ENCODE results near the gene TUBGCP6.
"Not testable (repeated sequence)": the region's sequence is repeated elsewhere in the genome, so short reads cannot be mapped to it uniquely, and the experiment has no call there.

TUBGCP6 gene

DNA sequence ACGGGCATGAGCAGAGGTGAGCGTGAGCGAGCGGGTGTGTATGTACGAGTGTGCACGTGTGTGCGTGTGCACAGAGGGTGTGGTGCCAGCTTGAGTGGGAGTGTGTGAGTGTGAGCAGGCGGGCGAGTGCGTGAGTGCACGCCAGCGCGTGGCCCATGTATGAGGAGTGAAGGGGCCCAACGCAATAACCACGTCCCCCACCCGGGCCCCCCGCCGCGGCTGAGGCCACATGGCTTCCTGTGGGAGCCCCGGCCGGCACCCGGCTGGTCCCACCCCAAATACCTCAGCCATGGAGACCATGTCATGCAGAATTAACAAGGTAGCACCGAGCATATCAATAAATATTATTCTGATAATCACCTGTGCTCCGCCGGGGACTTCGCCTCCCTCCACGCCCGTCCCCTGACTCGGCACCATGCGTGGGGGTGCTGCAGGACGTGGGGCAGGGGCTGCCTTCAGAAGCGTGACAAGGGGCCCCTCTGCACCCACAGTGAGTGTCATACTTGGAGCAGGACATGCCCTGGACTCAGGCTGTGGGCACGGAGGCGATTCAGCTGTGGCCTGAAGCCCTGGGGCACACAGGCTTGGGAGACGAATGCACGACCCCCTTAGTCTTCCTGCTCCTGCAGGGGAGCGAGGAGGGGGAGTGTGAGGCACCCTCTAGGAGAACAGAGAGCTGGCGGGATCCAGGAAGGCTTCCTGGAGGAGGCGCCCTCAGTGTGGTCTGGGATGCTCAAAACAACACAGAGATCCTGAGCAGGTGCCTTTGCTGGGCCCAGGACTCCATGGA lies 64.7 kb downstream of the TUBGCP6 start:
- no peak for DNase-seq

DNA sequence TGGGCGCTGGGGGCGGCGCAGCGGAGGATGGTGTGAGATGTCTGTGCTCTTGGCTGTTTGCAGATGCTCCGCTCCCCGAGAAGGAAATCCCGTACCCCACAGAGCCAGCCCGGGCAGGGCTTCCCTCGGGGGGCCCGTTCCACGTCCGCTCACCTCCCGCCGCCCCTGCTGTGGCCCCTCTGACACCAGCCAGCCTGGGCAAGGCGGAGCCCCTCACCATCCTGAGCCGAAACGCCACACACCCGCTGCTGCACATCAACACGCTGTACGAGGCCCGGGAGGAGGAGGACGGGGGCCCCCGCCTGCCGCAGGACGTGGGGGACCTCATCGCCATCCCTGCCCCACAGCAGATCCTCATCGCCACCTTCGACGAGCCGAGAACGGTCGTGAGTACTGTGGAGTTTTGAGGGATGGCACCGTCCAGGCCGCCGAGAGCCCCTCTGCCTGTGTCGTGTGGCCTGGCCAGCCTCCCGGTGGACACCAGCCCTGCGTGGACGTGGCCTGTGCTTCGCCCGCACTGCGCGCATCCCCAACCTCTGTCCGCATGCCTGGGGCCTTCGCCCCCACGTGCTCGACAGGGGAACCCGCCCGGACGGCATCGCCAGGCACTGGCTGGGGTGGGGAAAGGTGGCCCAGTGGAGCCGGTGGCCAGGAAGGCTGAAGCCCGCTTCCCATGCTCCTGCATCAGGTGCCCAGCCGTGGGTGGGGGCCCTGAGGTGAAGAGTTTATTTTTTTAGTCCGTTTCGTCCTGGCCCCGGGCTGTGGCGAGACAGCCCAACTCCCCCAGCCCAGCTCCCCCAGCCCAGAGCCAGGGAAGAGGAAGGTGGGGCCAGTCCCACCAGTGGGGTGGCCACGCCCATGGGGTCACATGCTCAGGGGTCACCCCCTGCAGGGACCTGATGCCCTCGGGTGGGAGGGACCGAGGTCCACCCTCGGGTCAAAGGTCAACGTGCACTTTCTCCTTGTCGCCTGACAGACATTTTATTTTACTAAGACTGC lies 65.7 kb downstream of the TUBGCP6 start:
- DNase-seq: no peak

DNA sequence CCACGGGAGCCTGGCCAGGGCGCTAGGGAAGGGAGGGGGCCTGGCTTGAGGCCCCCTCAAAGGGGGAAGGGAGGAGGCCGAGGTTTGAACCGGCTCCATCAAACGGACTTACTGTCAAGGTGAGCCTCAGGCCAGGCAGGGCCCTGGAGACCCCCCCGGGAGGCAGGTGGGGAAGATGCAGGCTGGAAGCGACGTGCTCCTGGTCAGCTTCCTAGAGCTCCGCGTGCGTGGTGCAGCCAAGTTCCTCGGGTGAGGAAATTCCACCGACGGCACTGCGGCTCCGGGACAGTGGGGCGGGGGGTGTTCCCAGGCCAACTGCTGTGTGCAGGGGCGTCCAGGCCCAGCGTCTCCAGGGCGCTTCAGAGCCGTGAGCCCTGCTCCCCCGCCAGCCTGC lies 66.4 kb downstream of the TUBGCP6 start:
- no peak for DNase-seq

DNA sequence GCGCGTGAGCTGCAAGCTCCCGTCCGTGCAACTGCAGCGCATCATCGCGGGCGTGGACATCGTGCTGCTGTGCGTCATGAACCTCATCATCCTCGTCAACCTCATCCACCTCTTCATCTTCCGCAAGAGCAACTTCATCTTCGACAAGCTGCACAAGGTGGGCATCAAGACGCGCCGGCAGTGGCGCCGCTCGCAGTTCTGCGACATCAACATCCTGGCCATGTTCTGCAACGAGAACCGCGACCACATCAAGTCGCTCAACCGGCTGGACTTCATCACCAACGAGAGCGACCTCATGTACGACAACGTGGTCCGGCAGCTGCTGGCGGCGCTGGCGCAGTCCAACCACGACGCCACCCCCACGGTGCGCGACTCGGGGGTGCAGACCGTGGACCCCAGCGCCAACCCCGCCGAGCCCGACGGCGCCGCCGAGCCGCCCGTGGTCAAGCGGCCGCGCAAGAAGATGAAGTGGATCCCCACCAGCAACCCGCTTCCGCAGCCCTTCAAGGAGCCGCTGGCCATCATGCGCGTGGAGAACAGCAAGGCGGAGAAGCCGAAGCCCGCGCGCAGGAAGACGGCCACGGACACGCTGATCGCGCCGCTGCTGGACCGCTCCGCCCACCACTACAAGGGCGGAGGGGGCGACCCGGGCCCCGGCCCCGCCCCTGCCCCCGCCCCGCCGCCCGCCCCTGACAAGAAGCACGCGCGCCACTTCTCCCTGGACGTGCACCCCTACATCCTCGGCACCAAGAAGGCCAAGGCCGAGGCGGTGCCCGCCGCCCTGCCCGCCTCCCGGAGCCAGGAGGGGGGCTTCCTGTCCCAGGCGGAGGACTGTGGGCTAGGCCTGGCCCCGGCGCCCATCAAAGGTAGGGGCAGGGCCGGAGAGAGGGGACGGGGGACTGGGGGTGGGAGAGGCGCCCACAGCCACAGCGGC lies 67.0 kb downstream of the TUBGCP6 start:
- DNase-seq: no peak

DNA sequence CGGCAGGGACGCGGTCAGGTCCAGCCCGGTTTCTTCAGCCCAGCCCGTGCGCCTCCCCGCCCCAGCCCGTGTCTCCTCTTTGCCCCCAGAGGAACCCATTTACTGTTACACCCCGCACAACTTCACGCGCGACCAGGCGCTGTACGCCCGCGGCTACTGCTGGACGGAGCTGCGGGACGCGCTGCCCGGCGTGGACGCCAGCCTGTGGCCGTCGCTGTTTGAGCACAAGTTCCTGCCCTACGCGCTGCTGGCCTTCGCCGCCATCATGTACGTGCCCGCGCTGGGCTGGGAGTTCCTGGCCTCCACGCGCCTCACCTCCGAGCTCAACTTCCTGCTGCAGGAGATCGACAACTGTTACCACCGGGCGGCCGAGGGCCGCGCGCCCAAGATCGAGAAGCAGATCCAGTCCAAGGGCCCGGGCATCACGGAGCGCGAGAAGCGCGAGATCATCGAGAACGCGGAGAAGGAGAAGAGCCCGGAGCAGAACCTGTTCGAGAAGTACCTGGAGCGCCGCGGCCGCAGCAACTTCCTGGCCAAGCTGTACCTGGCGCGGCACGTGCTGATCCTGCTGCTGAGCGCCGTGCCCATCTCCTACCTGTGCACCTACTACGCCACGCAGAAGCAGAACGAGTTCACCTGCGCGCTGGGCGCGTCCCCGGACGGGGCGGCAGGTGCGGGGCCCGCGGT lies 67.8 kb downstream of the TUBGCP6 start:
- no peak for DNase-seq

DNA sequence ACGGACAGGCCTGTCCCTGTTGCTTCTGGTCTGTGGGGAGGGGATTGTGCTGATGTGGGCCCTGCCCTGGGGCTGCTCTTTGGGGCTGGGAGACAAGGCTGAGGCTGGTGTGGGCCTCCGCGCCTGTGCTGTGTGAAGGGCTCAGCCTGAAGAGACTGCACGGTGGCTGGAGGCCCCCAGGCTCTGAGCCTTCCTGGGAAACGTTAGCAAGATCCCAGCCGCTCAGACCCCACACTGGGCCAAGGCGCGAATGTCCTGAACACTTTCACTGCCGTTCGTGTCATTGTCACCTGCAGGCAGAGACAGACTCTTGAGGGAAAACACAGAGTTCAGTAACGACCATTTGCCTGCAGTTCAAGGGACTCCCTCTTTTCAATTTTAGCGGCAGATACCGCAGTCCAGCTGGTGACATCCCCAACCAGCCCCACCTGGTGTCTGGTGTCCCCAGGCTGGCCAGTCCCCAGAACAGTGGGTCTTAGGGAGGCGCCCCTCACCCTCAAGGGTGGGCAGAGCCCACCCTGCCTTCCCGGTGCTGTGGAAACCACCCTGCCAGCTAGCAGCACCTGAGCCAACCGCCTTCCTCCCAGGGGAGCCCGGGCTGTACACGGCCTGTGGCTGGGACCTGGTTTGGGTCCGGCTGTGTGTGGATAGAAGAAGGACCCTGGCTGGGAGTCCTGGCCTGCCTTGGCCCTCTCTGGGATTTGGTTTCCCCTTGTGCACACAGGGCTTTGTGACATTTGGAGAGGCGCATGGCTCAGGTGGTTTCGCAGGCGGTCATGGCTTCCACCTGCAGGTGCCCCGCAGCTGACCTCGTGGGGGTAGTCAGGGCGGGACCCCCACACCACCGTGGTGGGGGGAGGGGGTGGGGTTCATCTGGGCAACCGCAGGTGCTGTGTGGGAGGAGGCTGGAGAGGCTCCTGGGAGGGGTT lies 68.6 kb downstream of the TUBGCP6 start:
- no peak for DNase-seq

DNA sequence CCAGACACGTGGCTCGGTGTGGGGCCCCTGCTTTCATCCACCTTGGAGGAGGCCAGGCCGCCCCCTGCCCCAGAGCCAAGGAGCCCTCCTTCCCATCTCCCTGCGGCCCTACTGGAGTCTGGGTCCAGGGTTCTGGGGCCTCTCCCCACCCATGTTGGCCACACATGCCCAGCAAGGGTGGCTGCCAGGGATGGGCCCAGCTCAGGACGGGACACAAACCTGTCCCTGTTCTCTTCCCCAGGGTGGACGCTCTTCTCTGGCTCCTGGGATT lies 69.7 kb downstream of the TUBGCP6 start:
- DNase-seq: no peak

DNA sequence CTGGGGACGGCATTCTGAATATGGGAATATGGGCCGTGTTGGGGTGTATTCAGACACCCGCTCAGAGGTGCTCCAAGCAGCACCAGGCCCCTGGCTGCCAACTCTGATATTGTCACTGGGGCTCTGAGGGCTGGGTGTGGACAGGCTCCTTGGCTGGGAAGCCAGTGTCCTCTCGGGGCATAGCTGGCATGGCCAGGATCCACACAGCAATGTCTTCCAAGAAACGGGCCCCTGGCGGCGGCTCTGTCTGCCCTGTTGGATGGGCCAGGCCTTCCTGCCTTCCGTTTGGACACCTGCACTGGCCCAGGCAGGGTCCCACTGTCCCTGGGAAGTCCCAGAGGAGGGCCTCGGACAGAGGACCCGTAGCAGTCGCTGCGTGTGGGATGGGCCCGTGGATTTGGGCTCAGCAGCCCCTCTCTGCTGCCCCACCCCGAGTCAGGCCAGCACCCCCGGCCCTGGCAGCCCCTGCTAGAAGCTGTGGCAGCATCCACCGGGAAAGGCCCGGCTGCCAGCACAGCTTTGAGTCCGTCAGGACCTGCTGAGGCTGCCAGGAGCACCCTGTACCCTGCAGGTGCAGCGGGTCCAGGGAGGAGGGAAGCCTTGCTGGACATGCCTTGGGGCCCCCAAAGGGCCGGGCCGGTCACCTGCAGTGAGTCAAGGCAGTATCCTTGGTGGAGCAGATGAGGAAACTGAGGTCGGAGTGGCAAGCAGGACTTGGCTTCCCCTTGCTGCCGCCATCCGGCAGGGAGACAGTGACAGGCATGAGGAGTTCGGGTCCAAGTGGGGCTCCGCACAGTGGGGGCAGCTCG lies 70.2 kb downstream of the TUBGCP6 start:
- DNase-seq: no peak

DNA sequence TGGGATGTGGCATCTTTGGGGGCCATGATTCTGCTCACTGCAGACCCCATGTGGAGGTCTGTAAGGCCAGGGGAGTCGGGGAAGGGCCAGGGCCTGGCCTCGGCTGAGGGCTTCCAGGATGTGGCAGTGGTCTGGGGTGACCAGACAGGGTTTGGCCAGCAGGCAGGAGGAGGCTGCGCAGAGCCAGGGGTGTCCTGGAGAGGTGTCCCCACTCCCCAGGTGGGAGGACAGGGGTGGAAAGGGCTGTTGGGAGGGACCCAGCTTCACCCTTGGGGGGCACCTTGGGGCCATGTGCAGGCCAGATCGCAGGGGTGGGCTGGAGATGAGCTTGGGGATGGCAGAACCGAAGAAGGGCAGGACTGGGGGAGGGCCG lies 70.9 kb downstream of the TUBGCP6 start:
- DNase-seq: no peak

DNA sequence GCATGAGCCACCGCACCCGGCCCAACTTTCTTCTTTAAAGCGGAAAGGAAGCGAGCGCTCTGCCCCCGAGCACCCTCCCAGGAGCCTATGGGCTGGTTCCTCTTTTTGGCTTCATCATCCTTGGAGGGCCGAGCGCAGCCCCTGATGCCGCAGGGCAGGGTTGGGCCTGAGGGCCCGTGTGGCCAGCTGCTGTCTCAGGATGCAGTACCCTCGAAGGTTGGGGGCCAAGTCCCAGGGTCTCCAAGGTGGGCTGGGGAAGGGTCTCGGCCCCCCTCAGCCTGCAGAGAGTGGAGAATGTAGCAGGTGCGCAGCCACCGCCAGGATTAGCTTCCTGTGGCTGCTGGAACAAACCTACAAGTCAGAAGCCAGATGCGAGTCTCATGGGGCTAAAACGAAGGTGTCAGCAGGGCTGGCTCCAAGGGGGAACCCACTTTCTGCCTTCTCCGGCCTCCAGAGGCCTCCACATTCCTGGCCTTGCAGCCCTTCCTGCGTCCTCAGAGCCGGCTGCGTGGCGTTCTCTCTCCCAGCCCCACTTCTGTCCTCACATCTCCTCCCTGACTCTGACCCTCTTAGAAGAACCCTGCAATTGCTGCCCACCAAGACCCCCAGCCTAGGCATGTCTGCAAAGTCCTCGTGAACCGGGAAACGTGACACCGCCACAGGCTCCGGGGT lies 71.4 kb downstream of the TUBGCP6 start:
- no peak for DNase-seq

DNA sequence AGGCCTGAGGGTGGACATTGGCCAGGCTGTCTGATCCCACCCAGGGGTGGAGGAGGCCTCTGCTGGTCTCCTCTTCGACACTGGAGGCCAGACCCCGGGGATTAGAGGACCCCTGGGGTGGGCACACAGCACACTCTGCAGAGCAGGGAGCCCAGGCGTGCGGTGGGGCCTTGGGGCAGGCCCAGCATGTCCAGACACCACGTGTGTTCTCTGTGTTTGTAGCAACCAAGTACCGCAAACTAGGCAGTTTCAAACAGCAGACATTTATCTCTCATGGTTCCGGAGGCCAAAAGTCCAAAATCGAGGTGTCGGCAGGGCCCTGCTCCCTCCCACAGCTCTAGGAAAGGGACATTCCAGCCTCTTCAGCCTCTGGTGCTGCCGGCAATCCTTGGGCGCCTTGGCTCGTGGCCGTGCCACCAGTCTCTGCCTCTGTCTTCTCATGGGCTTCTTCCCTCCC lies 72.8 kb downstream of the TUBGCP6 start:
- DNase-seq: no peak

DNA sequence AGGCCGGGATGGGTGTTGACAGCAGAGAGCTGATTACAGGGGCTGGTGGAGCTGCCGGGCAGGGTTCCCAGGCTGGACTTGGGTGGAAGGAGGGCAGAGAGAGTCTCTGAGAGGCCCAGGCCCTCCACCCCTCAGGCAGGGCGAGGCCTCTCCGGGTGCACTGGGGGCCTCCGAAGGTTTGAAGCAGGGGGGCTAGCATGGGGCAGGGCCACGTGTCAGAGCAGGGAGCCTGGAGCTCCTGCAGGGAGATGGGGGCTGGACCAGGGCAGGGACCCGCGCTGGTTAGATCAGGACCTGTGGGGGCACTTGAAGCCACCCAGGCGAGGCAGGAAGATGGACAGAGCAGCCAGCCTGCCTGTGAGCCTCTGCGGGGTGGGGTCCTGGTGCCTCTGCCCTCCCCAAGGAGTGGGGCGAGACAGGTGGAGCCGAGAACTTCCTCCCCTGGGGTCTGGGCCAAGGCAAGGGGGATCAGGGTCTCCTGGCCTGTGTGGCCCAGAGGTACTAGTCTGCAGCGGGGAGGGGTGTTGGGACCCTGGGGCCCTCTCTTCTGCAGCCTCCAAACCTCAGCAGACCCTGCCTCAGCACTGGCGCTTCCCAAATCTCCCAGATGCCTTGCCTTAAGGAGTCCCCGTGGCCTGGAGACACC lies 73.4 kb downstream of the TUBGCP6 start:
- DNase-seq: no peak

DNA sequence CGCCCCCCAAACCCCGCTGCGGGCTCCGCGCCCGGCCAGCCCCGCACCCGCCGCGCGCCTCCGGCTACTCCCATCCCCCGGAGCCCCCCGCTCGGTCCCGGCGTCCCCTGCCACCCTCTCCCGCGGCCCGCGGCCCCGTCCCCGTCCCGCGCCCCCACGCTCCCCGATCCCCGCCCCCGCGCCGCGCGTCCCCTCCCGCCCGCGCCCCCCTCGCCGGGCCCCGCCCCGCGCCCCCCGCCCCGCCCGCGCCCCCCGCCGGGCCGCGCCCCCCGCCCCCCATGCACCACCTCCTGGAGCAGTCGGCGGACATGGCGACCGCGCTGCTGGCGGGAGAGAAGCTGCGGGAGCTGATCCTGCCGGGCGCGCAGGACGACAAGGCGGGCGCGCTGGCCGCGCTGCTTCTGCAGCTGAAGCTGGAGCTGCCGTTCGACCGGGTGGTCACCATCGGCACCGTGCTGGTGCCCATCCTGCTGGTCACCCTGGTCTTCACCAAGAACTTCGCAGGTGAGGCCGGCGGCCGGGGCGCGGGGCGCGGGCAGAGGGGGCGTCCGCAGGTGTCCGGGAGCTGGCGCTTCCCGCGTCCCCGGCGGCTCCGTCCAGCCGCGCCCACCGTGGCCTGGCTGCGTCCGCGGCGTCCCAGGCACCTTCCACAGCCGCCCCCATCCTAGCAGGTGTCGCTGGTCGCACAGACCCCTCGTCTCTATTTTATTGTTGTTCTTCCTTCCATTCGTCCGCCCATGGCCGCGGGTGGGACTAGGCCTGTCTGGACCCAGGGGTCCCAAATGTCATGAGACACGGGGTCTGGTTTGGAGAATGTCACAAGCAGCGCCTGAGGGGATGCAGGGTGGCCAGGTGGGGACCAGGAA lies 74.1 kb downstream of the TUBGCP6 start, which contains the start of gene PANX2:
PANX2 (plus strand) TSS at position 279 of the 866 bp plus-strand sequence; CDS start at position 279, 0 bp downstream.
- no peak for DNase-seq

DNA sequence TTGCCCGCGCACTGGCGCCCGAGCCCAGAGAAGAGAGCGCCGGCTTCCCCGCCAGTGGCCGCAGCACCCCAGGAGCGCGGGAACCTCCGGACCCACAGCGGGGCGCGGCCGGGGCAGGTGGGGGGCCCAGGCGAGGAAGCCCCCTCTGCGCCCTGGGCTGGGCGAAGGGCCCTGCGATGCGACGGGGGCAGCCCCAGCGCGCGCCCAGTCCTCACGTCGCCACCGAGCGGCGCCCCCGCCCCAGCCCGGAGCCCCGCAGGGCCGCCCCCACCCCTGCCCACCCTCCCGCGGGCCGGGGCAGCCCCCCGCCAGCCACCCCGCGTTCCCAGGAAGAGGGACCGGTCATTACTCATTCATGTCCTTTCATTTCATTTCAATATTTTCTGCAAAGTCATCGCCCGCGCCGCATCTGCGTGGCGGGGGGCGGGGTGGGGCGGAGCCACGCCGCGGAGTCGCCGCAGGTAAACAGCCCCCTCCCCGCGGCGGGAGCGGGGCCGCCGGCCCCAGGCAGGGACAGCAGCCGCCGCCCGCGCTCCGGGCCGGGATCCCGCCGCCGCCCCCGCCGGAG lies 75.0 kb downstream of the TUBGCP6 start:
- no peak for DNase-seq

DNA sequence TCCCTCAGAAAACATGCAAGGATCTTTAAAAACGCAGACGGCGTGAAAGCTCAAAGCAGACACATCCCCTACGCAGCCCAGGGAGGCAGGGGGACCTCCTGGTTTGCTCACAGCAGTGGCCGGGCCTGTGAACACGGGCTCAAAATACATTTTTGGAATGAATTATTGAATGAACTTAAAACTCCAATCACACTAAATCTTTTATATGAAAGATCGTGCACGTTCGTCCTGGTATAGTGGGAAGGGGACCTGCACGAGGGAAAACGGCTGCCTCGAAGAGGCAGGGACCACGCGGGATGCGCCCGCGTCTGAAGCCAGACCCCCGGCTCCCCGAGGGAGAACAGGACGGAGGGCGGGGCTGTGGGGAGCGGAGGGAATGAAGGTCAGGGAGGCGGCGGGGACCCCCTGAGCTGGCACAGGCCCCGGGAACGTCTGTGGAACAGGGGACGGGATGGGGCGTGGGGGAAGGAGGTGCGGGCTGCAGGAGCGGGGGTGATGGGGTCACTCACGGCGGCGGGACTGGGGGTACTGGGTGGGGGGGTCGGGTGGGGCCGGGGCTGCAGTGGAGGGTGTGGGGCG lies 75.6 kb downstream of the TUBGCP6 start:
- DNase-seq: no peak

DNA sequence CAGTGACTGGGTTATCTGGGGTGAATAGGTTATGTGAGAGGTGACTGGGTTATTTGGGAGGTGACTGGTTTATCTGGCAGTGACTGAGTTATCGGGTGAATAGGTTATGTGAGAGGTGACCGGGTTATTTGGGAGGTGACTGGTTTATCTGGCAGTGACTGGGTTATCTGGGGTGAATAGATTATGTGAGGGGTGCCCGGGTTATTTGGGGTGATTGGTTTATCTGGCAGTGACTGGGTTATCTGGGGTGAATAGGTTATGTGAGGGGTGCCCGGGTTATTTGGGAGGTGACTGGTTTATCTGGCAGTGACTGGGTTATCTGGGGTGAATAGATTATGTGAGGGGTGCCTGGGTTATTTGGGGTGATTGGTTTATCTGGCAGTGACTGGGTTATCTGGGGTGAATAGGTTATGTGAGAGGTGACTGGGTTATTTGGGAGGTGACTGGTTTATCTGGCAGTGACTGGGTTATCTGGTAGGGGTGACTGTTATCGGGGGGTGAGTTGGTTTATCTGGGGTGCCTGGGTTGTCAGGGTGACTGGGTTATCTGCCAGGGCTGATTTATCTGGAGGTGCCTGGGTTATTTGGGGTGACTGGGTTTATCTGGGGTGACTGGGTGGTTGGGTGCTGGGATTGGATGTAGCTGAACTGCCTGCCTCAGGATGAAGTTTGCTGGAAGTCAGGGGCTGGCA lies 76.2 kb downstream of the TUBGCP6 start:
- DNase-seq: not testable (repeated sequence)

All from cortex of kidney (tissue), 1 donor.